Uterus (tissue), 2 donors: ENCODE data around the gene KRT1.

ENCODE experiments used
- POLR2A ChIP-seq, 2 donors: fragments of 450-650 bp; IDR thresholded peaks; one replicate each; pipeline ENCODE4 v1.6.1; 2016; ENCODE audit warnings: antibody characterized with exemption in 2 of 2, mild to moderate bottlenecking in 1 of 2, moderate library complexity in 1 of 2
- TF ChIP-seq, protein P1 (sequence below), 4 experiments: fragments of 200-600 bp in 2 of 4; fragments of 450-650 bp in 2 of 4; sonication (generic) in 2 of 4; IDR thresholded peaks; one replicate each; pipeline ENCODE4 v1.5.1; 2016 to 2019; ENCODE audit warnings: antibody characterized with exemption in 4 of 4, mild to moderate bottlenecking in 2 of 4, moderate library complexity in 1 of 4

- TF ChIP-seq, protein P1, sequence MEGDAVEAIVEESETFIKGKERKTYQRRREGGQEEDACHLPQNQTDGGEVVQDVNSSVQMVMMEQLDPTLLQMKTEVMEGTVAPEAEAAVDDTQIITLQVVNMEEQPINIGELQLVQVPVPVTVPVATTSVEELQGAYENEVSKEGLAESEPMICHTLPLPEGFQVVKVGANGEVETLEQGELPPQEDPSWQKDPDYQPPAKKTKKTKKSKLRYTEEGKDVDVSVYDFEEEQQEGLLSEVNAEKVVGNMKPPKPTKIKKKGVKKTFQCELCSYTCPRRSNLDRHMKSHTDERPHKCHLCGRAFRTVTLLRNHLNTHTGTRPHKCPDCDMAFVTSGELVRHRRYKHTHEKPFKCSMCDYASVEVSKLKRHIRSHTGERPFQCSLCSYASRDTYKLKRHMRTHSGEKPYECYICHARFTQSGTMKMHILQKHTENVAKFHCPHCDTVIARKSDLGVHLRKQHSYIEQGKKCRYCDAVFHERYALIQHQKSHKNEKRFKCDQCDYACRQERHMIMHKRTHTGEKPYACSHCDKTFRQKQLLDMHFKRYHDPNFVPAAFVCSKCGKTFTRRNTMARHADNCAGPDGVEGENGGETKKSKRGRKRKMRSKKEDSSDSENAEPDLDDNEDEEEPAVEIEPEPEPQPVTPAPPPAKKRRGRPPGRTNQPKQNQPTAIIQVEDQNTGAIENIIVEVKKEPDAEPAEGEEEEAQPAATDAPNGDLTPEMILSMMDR (IDR thresholded peaks at IDR 0.05) = no peak
- TF ChIP-seq POLR2A (IDR thresholded peaks at IDR 0.05) = no peak
These were observed 34.2 kb downstream of the KRT1 start for GRCh38 chr12:52645982-52646381.
